GM12872 (cell line): ENCODE data around the gene ANK3.
A peak's percentile ranks its signal among the peaks of the same experiment; 100 is the strongest.

Experiments used
- CTCF ChIP-seq: IDR thresholded peaks from 3 replicates; pipeline ENCODE4 v1.5.1; 2011; ENCODE audit warnings: low read depth, mild to moderate bottlenecking, low read length, moderate library complexity; ENCODE audit not compliant: insufficient read depth

ANK3 gene

GRCh38 chr10:60222047-60222446 is 167.6 kb downstream of the ANK3 start:
- TF ChIP-seq CTCF, result no peak

- TF ChIP-seq CTCF, result no peak
Observed at GRCh38 chr10:60212195-60212594, 177.5 kb downstream of the ANK3 start.

DNA sequence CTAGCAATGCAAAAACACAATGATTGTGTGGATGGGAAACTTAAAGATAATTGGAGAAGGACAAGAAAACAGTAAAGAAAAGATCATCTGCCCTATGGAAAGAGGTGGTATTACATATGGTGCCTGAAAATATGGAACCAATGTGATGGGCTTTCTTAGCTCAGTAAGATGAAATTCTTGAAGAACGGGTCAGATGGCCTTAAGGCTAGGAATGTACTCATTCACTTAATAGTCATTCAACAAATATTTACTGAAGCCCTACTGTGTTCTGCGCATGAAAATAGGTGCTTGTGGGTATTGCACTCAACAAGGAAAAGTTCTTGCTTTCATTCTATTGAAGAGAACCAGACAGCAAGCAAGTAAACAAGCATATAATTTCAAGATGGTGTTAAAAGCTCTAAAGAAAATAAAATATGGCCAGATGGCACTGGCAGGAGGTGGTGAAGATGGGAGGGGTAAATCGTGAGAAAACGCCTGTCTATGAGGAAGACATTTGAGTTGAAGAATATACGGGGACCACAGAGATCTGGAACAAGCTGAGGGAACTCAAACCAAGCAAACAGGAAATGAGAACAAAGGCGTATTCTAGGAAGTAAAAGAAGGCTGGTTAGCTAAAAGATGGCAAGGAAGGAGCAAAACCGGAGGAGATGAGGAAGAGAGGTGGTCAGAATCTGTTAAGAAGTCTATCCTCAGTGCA is 179.7 kb downstream of the ANK3 start:
- TF ChIP-seq CTCF, result no peak

DNA sequence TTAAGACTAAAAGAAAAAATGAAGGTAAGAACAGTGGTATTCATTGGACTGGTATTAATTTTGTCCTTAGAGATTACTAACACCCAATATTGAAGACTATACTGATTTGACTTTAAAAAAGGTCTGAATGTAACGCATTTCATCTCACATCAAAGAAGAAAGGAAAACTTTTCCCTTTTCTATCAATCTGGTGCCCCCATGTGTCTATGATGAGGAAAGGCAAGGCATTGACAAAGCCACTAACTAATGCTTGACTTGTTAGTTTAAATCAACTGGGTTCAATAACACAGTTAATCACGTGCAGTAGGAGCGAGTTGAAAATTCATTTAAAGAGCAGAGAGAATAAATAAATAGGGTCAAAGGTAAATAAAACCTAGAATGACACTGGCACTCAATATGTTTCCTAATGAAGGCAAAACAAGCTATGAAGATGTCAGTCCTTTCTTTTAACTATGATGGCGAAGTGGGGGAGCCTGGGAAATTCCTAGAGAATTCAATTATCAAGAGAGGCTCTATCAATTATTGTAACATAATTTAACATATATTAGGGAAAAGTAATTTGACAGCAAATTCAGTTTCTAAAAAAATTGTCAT is 180.9 kb downstream of the ANK3 start:
- peak; percentile 66 for TF ChIP-seq CTCF

DNA sequence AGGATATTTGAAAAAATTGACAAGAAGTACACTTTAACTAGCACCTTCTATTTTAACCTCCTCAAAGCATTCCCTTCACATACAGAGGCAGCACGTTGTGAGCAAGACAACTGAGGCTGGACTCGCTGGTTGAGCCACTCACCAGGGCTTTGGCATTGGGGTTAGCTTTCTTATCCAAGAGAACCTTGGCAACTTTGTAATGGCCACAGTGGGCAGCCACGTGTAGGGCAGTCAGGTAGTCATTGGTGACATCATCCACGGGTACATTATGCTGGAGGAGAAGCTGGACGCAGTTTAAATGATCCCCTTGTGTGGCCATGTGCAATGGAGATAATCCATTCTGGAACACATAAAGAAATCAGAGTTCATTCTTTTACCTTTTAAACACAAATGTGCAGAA is 181.8 kb downstream of the ANK3 start:
- no peak for TF ChIP-seq CTCF

GRCh38 chr10:60206735-60207134 is 182.9 kb downstream of the ANK3 start:
- TF ChIP-seq CTCF, result no peak

DNA sequence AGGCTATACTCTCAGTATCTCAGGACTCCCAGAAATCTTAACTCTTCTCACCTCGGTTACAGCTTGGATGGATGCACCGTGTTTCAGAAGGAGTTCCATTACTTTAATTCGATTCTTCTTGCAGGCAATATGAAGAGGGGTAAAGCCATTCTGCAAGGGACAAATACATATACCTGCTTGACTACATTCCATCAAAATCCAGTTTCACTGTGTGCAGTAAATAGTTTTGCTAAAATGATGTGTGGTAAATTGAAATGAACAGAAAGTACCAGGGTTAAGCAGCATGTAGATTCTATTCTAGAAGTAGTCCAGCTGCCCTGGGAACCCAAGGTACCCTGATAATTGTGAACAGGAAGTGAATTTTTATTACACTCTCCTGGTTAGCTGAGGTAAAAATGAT is 183.9 kb downstream of the ANK3 start:
- TF ChIP-seq CTCF, result no peak
